A549 (cell line): ENCODE data around the gene IGF2BP3. TPM values are rescaled to one million over a fixed set of nuclear protein-coding genes. Genes with fewer than 3 reads are reported as not detected.

Experiments
- ESRRA ChIP-seq: fragments of 150-350 bp; IDR thresholded peaks from 2 replicates; pipeline ENCODE4 v1.6.1; 2014; ENCODE audit warnings: mild to moderate bottlenecking, low read length, borderline replicate concordance
- HOXA7 ChIP-seq: fragments of 250-450 bp; sonication (Bioruptor Pico); IDR thresholded peaks from 2 replicates; pipeline ENCODE4 v1.5.0; 2020; ENCODE audit warnings: mild to moderate bottlenecking, moderate library complexity
- polyA plus RNA-seq, 4 experiments: library from polyadenylated mRNA; depleted of rRNA in 3 of 4; stranded (reverse); fragments of >200 nt; fragmentation: RNase III in 1 of 4; extraction: RNeasy Plus Mini Kit Qiagen cat#74134 plus additional on column Dnase treatment in 1 of 4; gene quantifications; 2 replicates in 3 of 4; 3 replicates in 1 of 4; pipeline ENCODE4 v1.2.3, GENCODE V29; 2011 to 2017
- small RNA-seq, 6 experiments: library from RNA; depleted of rRNA; stranded (forward); fragments of <200 nt; gene quantifications; one replicate each; pipeline ENCODE3, GENCODE V24; 2012

The IGF2BP3 gene
- polyA plus RNA-seq, 2 of the 4 experiments (the other 2 are of a cell fraction): 26.7 to 62.0 TPM

GRCh38 chr7:23260371-23260770 lies 209.9 kb downstream of the IGF2BP3 start (continued):
- no peak for TF ChIP-seq HOXA7 (CRISPR knock-in tag)
- no peak for TF ChIP-seq ESRRA

Small RNAs within 50 kb of the gene (small RNA-seq; reads per million reads assigned to genes)
- gene AC079780.1 (0 reads per million in 6 experiments), gene RF00019 (0 reads per million in 6 experiments), gene RNU7-143P (0 reads per million in 6 experiments), gene SNORD65C (0.16 to 1.4 (median 0.82) reads per million in 6 experiments)

Other genes with a start within 250 kb of the IGF2BP3 start
- gene GPNMB, start 223.7 kb downstream of the IGF2BP3 start, polyA plus RNA-seq (2011; rRNA removed): 4.6 and 4.7 TPM in 2 replicates
- gene GPNMB, start 223.7 kb downstream of the IGF2BP3 start, polyA plus RNA-seq (2017; fragmentation: RNase III; extraction: RNeasy Plus Mini Kit Qiagen cat#74134 plus additional on column Dnase treatment): 2.7 to 3.5 TPM (median 3.3 TPM) in 3 replicates
- gene MALSU1, start 171.2 kb downstream of the IGF2BP3 start, polyA plus RNA-seq (2011; rRNA removed): 93.6 and 122 TPM in 2 replicates
- gene MALSU1, start 171.2 kb downstream of the IGF2BP3 start, polyA plus RNA-seq (2017; fragmentation: RNase III; extraction: RNeasy Plus Mini Kit Qiagen cat#74134 plus additional on column Dnase treatment): 91.9 to 102 TPM (median 101 TPM) in 3 replicates
- gene TRA2A, start 61.5 kb upstream of the IGF2BP3 start, polyA plus RNA-seq (2011; rRNA removed): 85.5 and 90.8 TPM in 2 replicates
- gene TRA2A, start 61.5 kb upstream of the IGF2BP3 start, polyA plus RNA-seq (2017; fragmentation: RNase III; extraction: RNeasy Plus Mini Kit Qiagen cat#74134 plus additional on column Dnase treatment): 111 to 113 TPM (median 113 TPM) in 3 replicates
- gene CCDC126, start 126.9 kb upstream of the IGF2BP3 start, polyA plus RNA-seq (2011; rRNA removed): 6.5 and 10.1 TPM in 2 replicates
- gene CCDC126, start 126.9 kb upstream of the IGF2BP3 start, polyA plus RNA-seq (2017; fragmentation: RNase III; extraction: RNeasy Plus Mini Kit Qiagen cat#74134 plus additional on column Dnase treatment): 3.8 to 6.2 TPM (median 5.5 TPM) in 3 replicates
- gene FAM221A, start 209.7 kb upstream of the IGF2BP3 start, polyA plus RNA-seq (2011; rRNA removed): 1.8 and 2.6 TPM in 2 replicates
- 0.66 to 1.1 TPM (median 0.94 TPM) in 3 replicates for gene FAM221A, start 209.7 kb upstream of the IGF2BP3 start, polyA plus RNA-seq (2017; fragmentation: RNase III; extraction: RNeasy Plus Mini Kit Qiagen cat#74134 plus additional on column Dnase treatment)
- gene STK31, start 239.7 kb upstream of the IGF2BP3 start, polyA plus RNA-seq (2011; rRNA removed): 2.2 and 3.9 TPM in 2 replicates
- 2.0 to 2.4 TPM (median 2.3 TPM) in 3 replicates for gene STK31, start 239.7 kb upstream of the IGF2BP3 start, polyA plus RNA-seq (2017; fragmentation: RNase III; extraction: RNeasy Plus Mini Kit Qiagen cat#74134 plus additional on column Dnase treatment)